HG02798 (cell line): ENCODE measurements around the gene OR56A1.
"Not testable (repeated sequence)": the region's sequence is repeated elsewhere in the genome, so short reads cannot be mapped to it uniquely, and the experiment has no call there.

Experiments used
- ATAC-seq: cut with Tn5 transposase; IDR thresholded peaks from one replicate; pipeline ENCODE4 v1.9.1; 2021; ENCODE audit warnings: mild to moderate bottlenecking; ENCODE audit not compliant: unreplicated experiment, poor library complexity

Gene OR56A1

GRCh38 chr11:6030708-6031405, at the start of gene OR56A1:
OR56A1 (minus strand) TSS chr11:6030758; CDS start chr11:6027692, 3,066 bp downstream.
- no peak for ATAC-seq

GRCh38 chr11:6079463-6079862, 48.9 kb upstream of the OR56A1 start:
- no peak for ATAC-seq

GRCh38 chr11:6077723-6078122, 47.2 kb upstream of the OR56A1 start:
- no peak for ATAC-seq

GRCh38 chr11:6076443-6076842, 45.9 kb upstream of the OR56A1 start:
- ATAC-seq: not testable (repeated sequence)

GRCh38 chr11:6067502-6067901, 36.9 kb upstream of the OR56A1 start:
- ATAC-seq: no peak

GRCh38 chr11:6062691-6063358, 32.3 kb upstream of the OR56A1 start:
- ATAC-seq: no peak

GRCh38 chr11:6061475-6061874, 30.9 kb upstream of the OR56A1 start:
- no peak for ATAC-seq

GRCh38 chr11:6057452-6057851, 26.9 kb upstream of the OR56A1 start:
- ATAC-seq: no peak

- no peak for ATAC-seq
Observed at GRCh38 chr11:6055569-6055968, 25.0 kb upstream of the OR56A1 start.

GRCh38 chr11:6052374-6052773, 21.8 kb upstream of the OR56A1 start:
- no peak for ATAC-seq

- ATAC-seq: no peak
Observed at GRCh38 chr11:6040874-6041273, 10.3 kb upstream of the OR56A1 start.

- ATAC-seq: no peak
Observed at GRCh38 chr11:6027501-6027900, 3.1 kb downstream of the OR56A1 start.

GRCh38 chr11:6025056-6025455, 5.5 kb downstream of the OR56A1 start:
- ATAC-seq: no peak

- ATAC-seq: peak; percentile 64
Observed at GRCh38 chr11:6022956-6023355, 7.6 kb downstream of the OR56A1 start.

GRCh38 chr11:6013042-6013441, 17.5 kb downstream of the OR56A1 start:
- ATAC-seq: no peak

- no peak for ATAC-seq
Observed at GRCh38 chr11:6012035-6012668, 18.4 kb downstream of the OR56A1 start.

GRCh38 chr11:6006846-6007245, 23.7 kb downstream of the OR56A1 start, which contains the start of gene OR56A4:
OR56A4 (minus strand) TSS chr11:6006946; CDS start chr11:6002992, 3,954 bp downstream.
- no peak for ATAC-seq

GRCh38 chr11:6006395-6006794, 24.2 kb downstream of the OR56A1 start:
- no peak for ATAC-seq

GRCh38 chr11:6002202-6002699, 28.3 kb downstream of the OR56A1 start:
- ATAC-seq: no peak

GRCh38 chr11:5994791-5995190, 35.8 kb downstream of the OR56A1 start:
- ATAC-seq: no peak

- peak; percentile 56 for ATAC-seq
Observed at GRCh38 chr11:5992604-5993251, 37.8 kb downstream of the OR56A1 start.
